ENCODE measurements around the gene SLC38A2.

The SLC38A2 gene

DNA sequence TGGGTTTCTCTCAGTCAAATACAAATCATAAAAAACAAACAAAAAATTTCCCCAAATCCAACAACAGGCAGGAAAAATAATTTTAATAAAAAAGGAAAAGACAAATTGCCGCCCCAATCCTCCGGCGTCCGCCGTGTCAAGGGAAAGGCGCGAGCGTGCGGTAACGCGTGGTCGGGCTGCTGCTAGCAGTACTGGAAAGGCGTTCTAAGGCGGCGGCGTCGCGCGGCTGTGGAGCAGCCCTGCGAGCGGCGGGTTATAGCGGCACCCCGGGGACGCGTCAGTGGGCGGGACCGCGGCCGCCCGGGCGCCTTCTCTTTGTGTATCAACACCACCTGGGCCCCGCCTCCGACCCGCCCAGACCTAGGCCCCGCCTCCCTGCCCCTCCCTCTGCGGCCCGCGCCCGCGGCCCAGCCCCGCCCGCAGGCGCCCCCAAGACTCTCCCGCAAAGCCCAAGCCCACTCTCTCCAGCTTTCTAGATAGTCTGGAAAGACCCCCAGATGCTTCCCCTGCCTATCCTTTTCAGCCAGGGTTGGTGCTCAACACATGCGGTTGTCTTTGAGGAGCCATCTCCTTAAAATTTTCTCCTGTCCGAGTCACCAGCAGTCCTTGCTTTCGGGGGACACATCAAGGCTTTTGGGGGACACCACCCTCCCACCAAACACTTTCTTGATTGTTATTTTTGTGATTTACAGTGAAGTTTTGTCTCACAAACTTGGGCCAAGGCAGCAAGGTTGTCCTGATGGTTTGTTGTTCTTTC, at the start of gene SLC38A2:
Gene SLC38A2, minus strand, starts transcription at position 230 of the 757 bp plus-strand sequence. CDS start 1,480 bp downstream, outside the sequence.
- H3K4me1 ChIP-seq (ENCODE audit: control insufficient read depth, insufficient read depth, low read length, unreplicated experiment) = peaks cover 25% of the 10 kb centered on the region
- peaks cover 61% of the 10 kb centered on the region for H3K79me2 ChIP-seq (ENCODE audit: control insufficient read depth, insufficient read depth, low read length, unreplicated experiment)
- H3K36me3 ChIP-seq (ENCODE audit: insufficient read depth, low read length) = peaks cover 39% of the 10 kb centered on the region
- peak within 1 kb of the TSS; percentile 99 for H3K4me3 ChIP-seq (ENCODE audit: low read depth, low read length)
- peak within 1 kb of the TSS; percentile 85 for H3K27ac ChIP-seq (ENCODE audit: low read depth, low read length)
- H3K27me3 ChIP-seq (ENCODE audit: insufficient read depth, low read length) = no peaks in the 10 kb centered on the region
- H2AFZ ChIP-seq (ENCODE audit: low read length, unreplicated experiment) = peak within 1 kb of the TSS; percentile 73

DNA sequence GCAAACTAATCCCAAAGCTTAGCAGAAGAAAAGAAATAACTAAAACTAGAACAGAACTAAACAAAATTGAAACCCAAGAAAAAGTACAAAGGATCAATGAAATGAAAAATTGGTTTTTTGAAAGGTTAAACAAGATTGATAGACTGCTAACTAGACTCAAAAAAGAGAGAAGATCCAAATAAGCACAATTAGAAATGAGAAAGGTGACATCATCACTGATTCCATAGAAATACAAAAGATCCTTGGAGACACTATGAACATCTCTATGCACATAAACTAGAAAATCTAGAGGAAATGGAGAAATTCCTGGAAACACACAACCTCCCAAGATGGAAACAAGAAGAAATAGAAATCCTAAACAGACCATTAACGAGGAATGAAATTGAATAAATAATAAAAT, 47.1 kb upstream of the SLC38A2 start:
- Histone ChIP-seq H3K79me2 (ENCODE audit: control insufficient read depth, insufficient read depth, low read length, unreplicated experiment) (no peaks in the 10 kb centered on the region), H3K4me3 (ENCODE audit: low read depth, low read length) (no peak overlapping the region), H3K36me3 (ENCODE audit: insufficient read depth, low read length) (no peaks in the 10 kb centered on the region; the same call in 1 of the 2 replicates), H3K27ac (ENCODE audit: low read depth, low read length) (no peak overlapping the region), H3K27me3 (ENCODE audit: insufficient read depth, low read length) (no peaks in the 10 kb centered on the region), H3K4me1 (ENCODE audit: control insufficient read depth, insufficient read depth, low read length, unreplicated experiment) (no peaks in the 10 kb centered on the region), H2AFZ (ENCODE audit: low read length, unreplicated experiment) (no peak overlapping the region)

- Histone ChIP-seq H3K4me1 (ENCODE audit: control insufficient read depth, insufficient read depth, low read length, unreplicated experiment) (no peaks in the 10 kb centered on the region), H3K27me3 (ENCODE audit: insufficient read depth, low read length) (no peaks in the 10 kb centered on the region), H2AFZ (ENCODE audit: low read length, unreplicated experiment) (no peak overlapping the region)
Measured at GRCh38 chr12:46415552-46415951, 43.0 kb upstream of the SLC38A2 start.

DNA sequence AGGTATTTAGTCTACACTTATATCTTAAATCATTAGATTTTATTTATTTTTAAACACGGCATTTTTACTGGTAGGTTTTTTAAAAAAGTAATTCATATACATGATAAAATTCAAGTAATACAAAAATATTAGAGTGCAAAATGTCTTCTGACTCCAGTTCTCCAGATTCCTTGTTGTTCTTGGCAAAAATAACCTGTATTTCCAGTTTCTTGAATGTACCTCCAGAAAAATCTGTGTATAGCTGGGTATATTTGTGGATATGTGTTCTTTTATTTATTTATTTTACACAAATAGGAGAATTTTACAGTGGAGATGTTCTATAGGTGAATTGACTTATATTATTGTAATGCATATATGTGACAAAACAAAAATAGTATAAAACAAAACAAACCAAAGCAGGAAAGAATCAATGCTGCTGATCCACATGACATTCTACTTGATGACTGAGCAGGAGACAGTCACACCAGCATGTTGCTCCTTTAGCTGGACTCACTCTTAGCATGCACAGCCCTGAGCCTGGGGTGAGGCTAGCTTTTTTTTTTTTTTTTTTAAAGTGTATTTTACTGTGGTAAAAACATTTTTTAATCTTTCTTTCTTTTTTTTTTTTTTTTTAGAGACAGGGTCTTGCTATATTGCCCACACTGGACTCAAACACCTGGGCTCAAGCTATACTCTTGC, 42.2 kb upstream of the SLC38A2 start:
- Histone ChIP-seq H3K4me1 (ENCODE audit: control insufficient read depth, insufficient read depth, low read length, unreplicated experiment) (no peaks in the 10 kb centered on the region), H3K36me3 (ENCODE audit: insufficient read depth, low read length) (no peaks in the 10 kb centered on the region; the same call in 1 of the 2 replicates), H3K27me3 (ENCODE audit: insufficient read depth, low read length) (no peaks in the 10 kb centered on the region), H3K27ac (ENCODE audit: low read depth, low read length) (no peak overlapping the region), H3K4me3 (ENCODE audit: low read depth, low read length) (no peak overlapping the region), H2AFZ (ENCODE audit: low read length, unreplicated experiment) (no peak overlapping the region), H3K79me2 (ENCODE audit: control insufficient read depth, insufficient read depth, low read length, unreplicated experiment) (no peaks in the 10 kb centered on the region)

More at GRCh38 chr12:46415552-46415951, 43.0 kb upstream of the SLC38A2 start:
- Histone ChIP-seq H3K27ac (ENCODE audit: low read depth, low read length) (no peak overlapping the region), H3K79me2 (ENCODE audit: control insufficient read depth, insufficient read depth, low read length, unreplicated experiment) (no peaks in the 10 kb centered on the region), H3K4me3 (ENCODE audit: low read depth, low read length) (no peak overlapping the region), H3K36me3 (ENCODE audit: insufficient read depth, low read length) (no peaks in the 10 kb centered on the region; the same call in 1 of the 2 replicates)

- Histone ChIP-seq H3K27me3 (ENCODE audit: insufficient read depth, low read length) (no peaks in the 10 kb centered on the region), H3K79me2 (ENCODE audit: control insufficient read depth, insufficient read depth, low read length, unreplicated experiment) (no peaks in the 10 kb centered on the region), H3K27ac (ENCODE audit: low read depth, low read length) (no peak overlapping the region), H3K4me1 (ENCODE audit: control insufficient read depth, insufficient read depth, low read length, unreplicated experiment) (no peaks in the 10 kb centered on the region), H2AFZ (ENCODE audit: low read length, unreplicated experiment) (no peak overlapping the region), H3K4me3 (ENCODE audit: low read depth, low read length) (no peak overlapping the region), H3K36me3 (ENCODE audit: insufficient read depth, low read length) (no peaks in the 10 kb centered on the region; the same call in 1 of the 2 replicates)
Measured at GRCh38 chr12:46413368-46413767, 40.8 kb upstream of the SLC38A2 start.

GRCh38 chr12:46412857-46413256, 40.3 kb upstream of the SLC38A2 start:
- Histone ChIP-seq H2AFZ (ENCODE audit: low read length, unreplicated experiment) (no peak overlapping the region), H3K36me3 (ENCODE audit: insufficient read depth, low read length) (no peaks in the 10 kb centered on the region; the same call in 1 of the 2 replicates), H3K4me3 (ENCODE audit: low read depth, low read length) (no peak overlapping the region), H3K4me1 (ENCODE audit: control insufficient read depth, insufficient read depth, low read length, unreplicated experiment) (no peaks in the 10 kb centered on the region), H3K27me3 (ENCODE audit: insufficient read depth, low read length) (no peaks in the 10 kb centered on the region), H3K79me2 (ENCODE audit: control insufficient read depth, insufficient read depth, low read length, unreplicated experiment) (no peaks in the 10 kb centered on the region), H3K27ac (ENCODE audit: low read depth, low read length) (no peak overlapping the region)

DNA sequence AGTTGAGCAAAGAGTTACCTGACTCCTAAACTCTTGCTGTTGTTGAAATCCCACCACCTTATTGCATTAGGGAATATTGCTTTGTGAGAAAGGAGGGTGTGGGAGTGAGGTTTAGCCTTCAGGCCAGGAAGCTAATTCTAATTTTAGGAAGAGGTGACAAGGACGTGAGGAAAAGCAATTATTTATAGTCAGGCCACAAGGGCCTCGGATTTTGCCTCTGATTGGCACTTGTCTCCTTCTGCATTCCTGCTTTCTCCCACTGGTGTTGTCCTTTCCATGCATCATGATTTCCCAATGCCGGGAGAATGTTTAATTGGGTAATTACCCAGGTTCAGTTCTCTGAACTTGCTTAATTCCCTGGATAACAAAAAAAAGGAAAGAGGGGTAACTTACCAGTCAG, 37.9 kb upstream of the SLC38A2 start:
- no peaks in the 10 kb centered on the region for H3K79me2 ChIP-seq (ENCODE audit: control insufficient read depth, insufficient read depth, low read length, unreplicated experiment)
- peaks cover 7% of the 10 kb centered on the region for H3K4me1 ChIP-seq (ENCODE audit: control insufficient read depth, insufficient read depth, low read length, unreplicated experiment)
- no peak overlapping the region for H3K4me3 ChIP-seq (ENCODE audit: low read depth, low read length)
- H3K27me3 ChIP-seq (ENCODE audit: insufficient read depth, low read length) = no peaks in the 10 kb centered on the region
- no peaks in the 10 kb centered on the region for H3K36me3 ChIP-seq (ENCODE audit: insufficient read depth, low read length)
- H2AFZ ChIP-seq (ENCODE audit: low read length, unreplicated experiment) = no peak overlapping the region
- no peak overlapping the region for H3K27ac ChIP-seq (ENCODE audit: low read depth, low read length)

- no peak overlapping the region for H3K27ac ChIP-seq (ENCODE audit: low read depth, low read length)
- no peak overlapping the region for H3K4me3 ChIP-seq (ENCODE audit: low read depth, low read length)
- H3K27me3 ChIP-seq (ENCODE audit: insufficient read depth, low read length) = no peaks in the 10 kb centered on the region
- no peaks in the 10 kb centered on the region for H3K36me3 ChIP-seq (ENCODE audit: insufficient read depth, low read length)
- no peak overlapping the region for H2AFZ ChIP-seq (ENCODE audit: low read length, unreplicated experiment)
- H3K79me2 ChIP-seq (ENCODE audit: control insufficient read depth, insufficient read depth, low read length, unreplicated experiment) = no peaks in the 10 kb centered on the region
- H3K4me1 ChIP-seq (ENCODE audit: control insufficient read depth, insufficient read depth, low read length, unreplicated experiment) = peaks cover 8% of the 10 kb centered on the region
Measured at GRCh38 chr12:46409974-46410373, 37.4 kb upstream of the SLC38A2 start.

- Histone ChIP-seq H3K79me2 (ENCODE audit: control insufficient read depth, insufficient read depth, low read length, unreplicated experiment) (no peaks in the 10 kb centered on the region), H3K27me3 (ENCODE audit: insufficient read depth, low read length) (no peaks in the 10 kb centered on the region), H3K27ac (ENCODE audit: low read depth, low read length) (no peak overlapping the region), H3K36me3 (ENCODE audit: insufficient read depth, low read length) (no peaks in the 10 kb centered on the region), H2AFZ (ENCODE audit: low read length, unreplicated experiment) (no peak overlapping the region), H3K4me1 (ENCODE audit: control insufficient read depth, insufficient read depth, low read length, unreplicated experiment) (peaks cover 15% of the 10 kb centered on the region), H3K4me3 (ENCODE audit: low read depth, low read length) (no peak overlapping the region)
Measured at GRCh38 chr12:46409342-46409741, 36.8 kb upstream of the SLC38A2 start.

- Histone ChIP-seq H3K4me3 (ENCODE audit: low read depth, low read length) (no peak overlapping the region), H3K27ac (ENCODE audit: low read depth, low read length) (no peak overlapping the region), H3K36me3 (ENCODE audit: insufficient read depth, low read length) (no peaks in the 10 kb centered on the region), H3K79me2 (ENCODE audit: control insufficient read depth, insufficient read depth, low read length, unreplicated experiment) (no peaks in the 10 kb centered on the region), H3K27me3 (ENCODE audit: insufficient read depth, low read length) (no peaks in the 10 kb centered on the region), H2AFZ (ENCODE audit: low read length, unreplicated experiment) (no peak overlapping the region), H3K4me1 (ENCODE audit: control insufficient read depth, insufficient read depth, low read length, unreplicated experiment) (peaks cover 24% of the 10 kb centered on the region)
Measured at GRCh38 chr12:46408441-46408840, 35.9 kb upstream of the SLC38A2 start.

- no peak overlapping the region for H2AFZ ChIP-seq (ENCODE audit: low read length, unreplicated experiment)
- H3K4me1 ChIP-seq (ENCODE audit: control insufficient read depth, insufficient read depth, low read length, unreplicated experiment) = peaks cover 34% of the 10 kb centered on the region
- no peak overlapping the region for H3K27ac ChIP-seq (ENCODE audit: low read depth, low read length)
- H3K36me3 ChIP-seq (ENCODE audit: insufficient read depth, low read length) = no peaks in the 10 kb centered on the region
- no peak overlapping the region for H3K4me3 ChIP-seq (ENCODE audit: low read depth, low read length)
- no peaks in the 10 kb centered on the region for H3K79me2 ChIP-seq (ENCODE audit: control insufficient read depth, insufficient read depth, low read length, unreplicated experiment)
- H3K27me3 ChIP-seq (ENCODE audit: insufficient read depth, low read length) = no peaks in the 10 kb centered on the region
Measured at GRCh38 chr12:46407361-46407760, 34.8 kb upstream of the SLC38A2 start.
